ENCODE data around the gene CREB3L1.

- no peak for TF ChIP-seq BACH2 (CRISPR knock-in tag; IDR thresholded peaks at IDR 0.05; ENCODE audit: borderline replicate concordance)
- no peak for TF ChIP-seq ZNF70 (CRISPR knock-in tag; IDR thresholded peaks at IDR 0.05)
- no peak for TF ChIP-seq RARB (CRISPR knock-in tag; IDR thresholded peaks at IDR 0.05)
- no peak for TF ChIP-seq ESRRG (CRISPR knock-in tag; IDR thresholded peaks at IDR 0.05)
- TF ChIP-seq, protein P1, sequence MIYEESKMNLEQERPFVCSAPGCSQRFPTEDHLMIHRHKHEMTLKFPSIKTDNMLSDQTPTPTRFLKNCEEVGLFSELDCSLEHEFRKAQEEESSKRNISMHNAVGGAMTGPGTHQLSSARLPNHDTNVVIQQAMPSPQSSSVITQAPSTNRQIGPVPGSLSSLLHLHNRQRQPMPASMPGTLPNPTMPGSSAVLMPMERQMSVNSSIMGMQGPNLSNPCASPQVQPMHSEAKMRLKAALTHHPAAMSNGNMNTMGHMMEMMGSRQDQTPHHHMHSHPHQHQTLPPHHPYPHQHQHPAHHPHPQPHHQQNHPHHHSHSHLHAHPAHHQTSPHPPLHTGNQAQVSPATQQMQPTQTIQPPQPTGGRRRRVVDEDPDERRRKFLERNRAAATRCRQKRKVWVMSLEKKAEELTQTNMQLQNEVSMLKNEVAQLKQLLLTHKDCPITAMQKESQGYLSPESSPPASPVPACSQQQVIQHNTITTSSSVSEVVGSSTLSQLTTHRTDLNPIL (CRISPR knock-in tag; IDR thresholded peaks at IDR 0.05; ENCODE audit: low read depth): no peak
- TF ChIP-seq ZFP30 (CRISPR knock-in tag; IDR thresholded peaks at IDR 0.05): no peak
- TF ChIP-seq, protein P2, sequence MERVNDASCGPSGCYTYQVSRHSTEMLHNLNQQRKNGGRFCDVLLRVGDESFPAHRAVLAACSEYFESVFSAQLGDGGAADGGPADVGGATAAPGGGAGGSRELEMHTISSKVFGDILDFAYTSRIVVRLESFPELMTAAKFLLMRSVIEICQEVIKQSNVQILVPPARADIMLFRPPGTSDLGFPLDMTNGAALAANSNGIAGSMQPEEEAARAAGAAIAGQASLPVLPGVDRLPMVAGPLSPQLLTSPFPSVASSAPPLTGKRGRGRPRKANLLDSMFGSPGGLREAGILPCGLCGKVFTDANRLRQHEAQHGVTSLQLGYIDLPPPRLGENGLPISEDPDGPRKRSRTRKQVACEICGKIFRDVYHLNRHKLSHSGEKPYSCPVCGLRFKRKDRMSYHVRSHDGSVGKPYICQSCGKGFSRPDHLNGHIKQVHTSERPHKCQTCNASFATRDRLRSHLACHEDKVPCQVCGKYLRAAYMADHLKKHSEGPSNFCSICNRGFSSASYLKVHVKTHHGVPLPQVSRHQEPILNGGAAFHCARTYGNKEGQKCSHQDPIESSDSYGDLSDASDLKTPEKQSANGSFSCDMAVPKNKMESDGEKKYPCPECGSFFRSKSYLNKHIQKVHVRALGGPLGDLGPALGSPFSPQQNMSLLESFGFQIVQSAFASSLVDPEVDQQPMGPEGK (CRISPR knock-in tag; IDR thresholded peaks at IDR 0.05; ENCODE audit: borderline replicate concordance): no peak
- no peak for TF ChIP-seq ARNTL (CRISPR knock-in tag; IDR thresholded peaks at IDR 0.05; ENCODE audit: borderline replicate concordance, low read depth)
- no peak for TF ChIP-seq ZFP3 (CRISPR knock-in tag; IDR thresholded peaks at IDR 0.05)
- TF ChIP-seq CSDC2 (CRISPR knock-in tag; IDR thresholded peaks at IDR 0.05): no peak
- no peak for TF ChIP-seq ZNF565 (CRISPR knock-in tag; conservative IDR thresholded peaks at IDR 0.05; ENCODE audit: low read depth)
- TF ChIP-seq ZC3H10 (CRISPR knock-in tag; IDR thresholded peaks at IDR 0.05): no peak
- no peak for TF ChIP-seq OSR1 (CRISPR knock-in tag; IDR thresholded peaks at IDR 0.05)
Measured at GRCh38 chr11:46353698-46354097, 76.2 kb downstream of the CREB3L1 start.

Data from SK-N-SH treated with all-trans-retinoic acid at 6 μM for 48 hours (cell line).